Measurements from ENCODE around the gene BSDC1. TPM values are rescaled to one million over a fixed set of nuclear protein-coding genes. Genes with fewer than 3 reads are reported as not detected.
A peak's percentile ranks its signal among the peaks of the same experiment; 100 is the strongest.

The BSDC1 gene
- total RNA-seq, 1 donor from 2014 or later: 60.7 TPM

DNA sequence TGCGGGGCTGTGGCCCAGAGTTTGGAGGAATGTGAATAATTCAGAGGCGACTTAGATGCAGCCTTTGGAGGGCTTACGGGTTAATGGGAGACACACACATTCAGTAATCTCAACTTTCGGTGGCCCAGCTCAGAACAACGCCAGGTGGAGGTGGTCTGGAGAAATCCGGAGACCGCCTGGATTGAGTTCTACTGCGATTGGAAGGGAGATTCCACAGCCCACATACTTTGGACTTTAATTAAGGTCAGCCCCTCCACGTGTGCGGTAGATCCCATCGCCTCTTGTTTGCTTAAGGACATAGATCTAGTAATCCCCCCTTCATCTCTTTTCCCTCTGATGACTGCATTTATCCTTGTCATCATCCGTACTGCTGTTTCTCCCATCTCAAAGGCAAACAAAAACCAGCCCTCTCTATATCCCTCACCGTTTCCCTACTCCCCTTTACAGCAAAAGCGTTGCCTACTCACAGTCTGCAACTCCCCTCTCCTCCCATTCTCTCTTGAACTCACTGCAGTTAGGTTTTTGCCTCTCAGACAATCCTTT, 720 bp upstream of the BSDC1 start:
- no peak for DNase-seq

DNA sequence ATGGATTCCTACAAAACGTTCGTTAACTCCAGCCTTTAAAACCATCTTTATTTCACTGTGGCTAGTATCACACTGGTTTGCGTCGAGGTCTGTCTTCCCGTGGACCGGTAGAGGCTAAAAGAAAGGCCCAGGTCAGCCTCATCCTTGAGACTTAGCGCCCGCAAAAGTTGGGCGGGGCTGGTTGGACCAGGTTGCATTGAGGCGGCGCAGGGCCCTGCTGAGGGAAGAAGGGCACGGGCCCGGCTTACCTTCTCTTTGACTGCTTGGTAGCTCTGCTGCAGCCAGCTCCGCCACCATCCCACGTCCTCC, 455 bp downstream of the BSDC1 start:
- DNase-seq: no peak

DNA sequence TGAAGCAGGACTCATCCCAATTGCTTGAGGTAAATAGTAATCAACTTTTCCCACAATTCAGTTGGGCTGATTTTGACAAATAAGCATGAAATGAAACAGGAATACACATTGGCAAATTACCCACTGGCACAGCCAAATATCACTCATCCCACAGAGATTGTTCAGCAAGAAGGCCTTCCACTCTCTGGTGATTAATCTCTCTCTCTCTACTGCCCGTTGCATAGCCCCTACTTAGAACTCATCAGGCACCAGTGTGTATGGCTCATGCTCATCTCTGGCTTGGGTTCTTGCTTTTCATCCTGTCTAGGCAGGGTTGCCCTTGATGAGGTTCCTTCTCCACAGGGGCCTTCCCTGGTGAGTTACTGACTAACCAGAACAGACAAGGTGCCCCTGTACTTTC, 1.1 kb downstream of the BSDC1 start:
- DNase-seq: no peak

DNA sequence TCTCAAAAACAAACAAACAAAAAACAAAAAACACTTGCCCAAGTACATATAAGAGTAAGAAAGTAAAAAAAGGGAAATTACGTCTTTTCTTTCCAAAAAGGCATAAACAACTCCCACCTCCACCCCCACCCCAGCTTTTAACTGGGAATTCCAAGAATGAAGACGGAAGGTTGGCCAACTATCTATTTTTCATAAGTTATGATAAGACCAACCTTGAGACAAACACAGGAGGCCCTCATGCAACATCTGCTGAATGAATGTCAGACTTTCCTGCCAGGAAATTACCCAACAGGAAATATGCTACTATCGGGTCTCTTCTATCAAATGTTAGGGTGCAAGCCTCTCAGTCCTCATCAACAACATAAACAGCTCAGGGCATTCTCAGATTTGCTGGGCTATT, 1.9 kb downstream of the BSDC1 start:
- DNase-seq: no peak

DNA sequence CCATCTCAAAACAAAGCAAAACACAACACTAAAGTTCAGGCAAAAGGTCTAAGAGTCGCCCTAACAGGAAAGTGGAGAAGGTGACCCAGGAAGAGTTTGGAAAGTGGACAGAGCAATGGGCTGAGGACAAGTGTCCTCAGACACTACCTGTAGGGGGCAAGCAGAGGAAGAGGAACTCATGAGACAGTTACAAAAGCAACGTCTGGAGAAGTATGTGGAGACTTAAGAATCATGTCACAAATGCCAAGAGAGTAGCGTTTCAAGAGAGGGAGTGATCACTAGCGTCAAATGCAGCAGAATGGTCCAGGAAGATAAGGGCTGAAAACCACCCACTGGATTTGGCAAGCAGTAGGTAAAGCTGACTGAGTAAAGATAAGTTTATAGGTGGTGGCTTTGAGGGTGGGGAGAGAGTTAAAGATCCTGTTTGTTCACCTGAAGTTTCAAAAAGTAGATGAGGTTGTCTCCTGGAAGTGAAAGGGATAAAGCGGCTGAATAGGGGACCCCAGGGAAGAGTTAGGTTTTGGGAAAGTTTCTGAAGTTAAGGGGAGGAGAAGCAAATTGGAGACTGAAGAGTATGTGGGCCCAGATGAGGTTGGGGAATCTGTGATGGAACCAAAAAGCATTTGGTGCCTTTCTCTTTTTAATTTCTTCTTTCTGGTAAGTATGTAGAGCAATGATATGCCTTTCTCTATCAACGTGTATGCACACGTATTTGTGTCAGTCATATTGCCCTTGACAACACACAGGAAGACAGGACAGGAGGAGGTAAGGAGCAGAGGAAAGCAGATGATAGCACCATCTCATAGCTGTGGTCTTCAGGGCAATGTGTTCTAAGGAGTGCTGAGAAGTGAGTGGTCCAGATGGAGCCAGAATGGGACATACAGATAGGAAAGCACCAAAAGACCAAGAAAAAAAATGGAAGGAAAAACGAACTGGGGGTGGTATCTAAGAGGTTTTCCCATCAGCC, 3.1 kb downstream of the BSDC1 start:
- no peak for DNase-seq

DNA sequence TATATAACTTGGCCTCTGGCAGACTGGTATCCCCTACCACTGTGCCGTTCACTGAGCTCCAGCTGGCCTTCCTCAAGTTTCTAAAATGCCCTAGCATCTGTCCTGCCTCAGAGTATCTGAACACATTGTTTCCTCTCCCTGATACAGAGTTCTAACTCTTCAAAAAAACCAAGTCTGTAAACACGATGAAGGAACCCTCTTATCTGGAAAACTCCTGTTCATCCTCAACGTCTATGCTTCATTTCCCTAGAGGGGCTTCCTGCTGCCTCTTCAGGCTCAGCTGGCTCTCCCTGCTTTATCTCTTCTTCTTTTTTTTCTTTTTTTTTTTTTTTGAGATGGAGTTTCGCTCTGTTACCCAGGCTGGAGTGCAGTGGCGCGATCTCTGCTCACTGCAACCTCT, 5.6 kb downstream of the BSDC1 start:
- no peak for DNase-seq

DNA sequence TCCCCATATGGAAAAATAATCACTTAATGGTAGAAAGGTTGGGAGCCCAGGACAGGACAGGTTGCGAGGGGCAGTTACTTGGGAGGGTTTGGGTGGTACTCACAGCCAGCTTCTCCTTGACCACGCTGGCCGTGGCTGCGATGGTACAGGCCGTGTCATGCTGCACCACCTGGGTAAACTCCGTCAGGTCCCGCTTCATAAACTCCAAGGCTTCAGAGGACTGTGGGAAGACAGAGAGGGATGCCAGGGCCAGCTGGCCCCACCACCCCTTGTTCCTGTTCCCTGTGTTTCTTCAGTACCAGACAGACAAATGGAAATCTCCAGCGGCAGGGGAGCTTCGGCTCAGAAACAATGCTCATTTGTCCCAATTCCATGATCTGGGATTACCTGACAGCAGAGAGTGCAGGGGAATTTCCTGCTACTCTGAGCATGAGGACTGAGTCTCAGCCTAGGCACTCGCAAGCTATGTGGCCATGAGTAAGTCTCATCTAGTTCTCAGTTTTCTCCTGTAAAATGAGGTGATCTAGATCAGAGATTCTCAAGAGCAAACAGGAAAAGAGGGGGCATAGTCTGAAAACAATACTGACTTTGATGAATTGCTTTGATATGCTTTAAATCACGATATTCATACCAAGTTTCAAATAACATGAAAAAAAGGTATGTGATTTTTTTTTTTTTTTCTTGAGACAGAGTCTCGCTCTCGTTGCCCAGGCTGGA, 7.4 kb downstream of the BSDC1 start:
- DNase-seq: no peak

DNA sequence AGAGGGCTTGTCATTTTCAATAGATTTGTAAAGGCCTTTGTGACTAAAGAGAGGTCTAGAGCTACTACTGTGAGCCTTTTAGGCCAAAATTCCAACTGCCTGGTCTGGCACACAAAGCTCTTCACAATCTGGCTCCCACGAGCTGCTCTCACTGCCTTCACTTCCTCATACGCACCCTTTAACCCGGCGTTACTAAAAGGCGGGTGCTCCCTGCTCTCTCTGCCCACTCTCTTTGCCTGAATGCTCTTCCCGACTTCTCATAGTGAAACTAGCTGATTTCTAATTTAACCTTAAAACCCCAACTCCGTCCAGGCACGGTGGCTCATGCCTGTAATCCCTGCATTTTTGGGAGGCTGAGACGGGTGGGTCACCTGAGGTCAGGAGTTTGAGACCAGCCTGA, 14.2 kb downstream of the BSDC1 start:
- DNase-seq: no peak

DNA sequence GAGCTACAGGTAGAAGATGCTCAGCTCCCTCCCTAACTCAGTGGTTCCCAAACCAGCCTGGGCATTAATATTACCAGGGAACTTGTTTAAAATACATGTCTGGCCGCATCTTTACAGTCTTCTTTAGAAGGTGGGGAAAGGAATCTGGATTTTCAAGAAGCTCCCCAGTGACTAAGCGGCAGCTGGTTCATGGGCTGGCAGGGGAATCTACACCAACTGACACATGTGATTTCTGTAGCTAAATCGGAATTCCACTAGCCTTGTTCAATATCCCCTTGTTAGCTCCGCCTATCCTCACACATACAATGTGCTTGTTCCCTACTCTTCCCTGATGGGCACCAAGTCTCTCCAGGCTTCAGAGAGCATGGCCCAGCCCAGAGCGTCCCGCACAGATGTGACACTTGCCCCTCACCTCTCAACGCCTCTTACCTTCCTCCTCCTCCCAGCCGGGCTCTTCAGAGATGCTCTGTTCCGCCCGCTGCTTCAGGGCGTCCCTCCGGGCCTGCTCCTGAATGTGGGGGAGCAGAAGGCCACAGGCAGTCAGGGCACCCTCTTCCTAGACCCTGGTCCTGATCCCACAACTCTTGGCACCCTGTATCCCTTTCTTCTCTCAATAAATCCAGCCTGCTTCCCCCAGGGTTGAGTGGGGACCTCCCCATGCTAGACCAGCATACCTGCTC, 16.6 kb downstream of the BSDC1 start:
- DNase-seq: no peak

DNA sequence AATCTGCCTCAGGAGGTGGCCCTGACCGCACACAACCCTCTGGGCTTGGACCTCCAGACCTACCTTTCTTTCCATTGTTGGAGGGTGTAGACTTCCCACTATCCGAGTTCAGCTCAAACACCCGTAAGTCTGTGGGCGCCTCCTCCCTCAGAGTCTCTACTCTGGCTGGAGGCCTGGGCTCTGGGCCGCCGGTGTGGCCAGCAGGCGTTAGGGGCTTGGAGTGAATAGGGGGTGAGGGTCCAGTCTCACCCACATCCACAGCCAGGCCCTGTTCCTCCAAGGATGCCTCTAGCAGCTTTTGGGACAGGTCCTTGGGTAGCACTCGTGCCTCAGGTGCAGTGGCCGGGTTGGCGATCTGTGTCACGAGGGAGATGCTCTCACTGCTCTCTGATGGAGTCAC, 18.0 kb downstream of the BSDC1 start:
- DNase-seq: no peak

DNA sequence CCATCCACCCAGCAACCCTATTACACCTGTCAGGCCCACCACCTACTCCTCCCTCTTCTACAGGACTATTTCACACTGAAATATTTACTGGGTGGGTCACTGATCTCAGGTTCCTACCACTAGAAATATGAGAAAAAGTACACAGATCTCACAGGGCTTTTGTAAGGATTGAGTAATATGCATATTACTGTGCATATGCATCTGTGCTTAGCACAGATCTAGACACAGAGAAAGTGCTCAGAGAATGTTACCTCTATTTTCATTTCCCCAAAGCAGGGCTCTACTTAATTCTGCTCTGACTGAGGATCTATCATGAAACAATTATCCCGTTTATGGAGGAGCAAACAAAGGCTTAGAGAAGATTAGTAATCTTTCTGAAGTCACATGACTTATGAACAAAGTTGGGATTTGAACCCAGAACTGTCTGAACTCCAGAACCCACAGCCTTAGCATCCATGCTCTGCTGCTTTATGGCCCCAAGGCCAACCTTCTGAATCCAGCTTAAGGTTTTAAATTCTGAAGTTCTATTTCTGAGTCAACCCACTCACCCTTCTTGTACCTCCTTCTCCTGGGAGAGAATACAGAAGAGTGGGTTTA, 20.1 kb downstream of the BSDC1 start:
- DNase-seq: no peak

DNA sequence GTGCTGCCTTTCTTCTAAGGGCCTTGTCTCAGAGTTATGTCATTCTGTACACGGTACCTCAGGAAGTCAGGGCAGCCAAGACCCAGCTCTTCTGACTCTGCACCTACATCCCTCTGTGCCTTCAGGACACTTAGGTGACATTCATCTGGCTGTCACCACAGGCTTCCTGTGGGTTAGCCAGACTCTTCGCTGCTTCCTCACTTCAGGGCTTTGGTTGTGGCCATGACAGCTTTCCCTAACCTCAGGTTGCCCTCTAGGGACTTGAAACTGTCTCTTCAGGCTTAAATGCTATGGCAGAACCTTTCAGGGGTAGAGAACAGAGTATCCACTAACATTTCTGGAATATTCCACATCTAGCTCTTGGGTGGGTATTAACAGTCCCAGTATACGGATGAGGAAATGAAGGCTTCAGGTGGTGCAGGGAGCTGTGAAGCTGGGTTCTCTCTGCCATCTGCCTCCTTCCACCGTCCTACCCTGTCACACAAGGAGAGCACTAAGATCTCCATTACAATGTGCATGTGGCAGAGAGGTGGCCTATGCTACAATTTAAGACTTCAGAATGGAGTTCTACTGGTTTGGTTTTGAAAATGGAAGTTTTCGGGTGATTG, 22.0 kb downstream of the BSDC1 start:
- no peak for DNase-seq

DNA sequence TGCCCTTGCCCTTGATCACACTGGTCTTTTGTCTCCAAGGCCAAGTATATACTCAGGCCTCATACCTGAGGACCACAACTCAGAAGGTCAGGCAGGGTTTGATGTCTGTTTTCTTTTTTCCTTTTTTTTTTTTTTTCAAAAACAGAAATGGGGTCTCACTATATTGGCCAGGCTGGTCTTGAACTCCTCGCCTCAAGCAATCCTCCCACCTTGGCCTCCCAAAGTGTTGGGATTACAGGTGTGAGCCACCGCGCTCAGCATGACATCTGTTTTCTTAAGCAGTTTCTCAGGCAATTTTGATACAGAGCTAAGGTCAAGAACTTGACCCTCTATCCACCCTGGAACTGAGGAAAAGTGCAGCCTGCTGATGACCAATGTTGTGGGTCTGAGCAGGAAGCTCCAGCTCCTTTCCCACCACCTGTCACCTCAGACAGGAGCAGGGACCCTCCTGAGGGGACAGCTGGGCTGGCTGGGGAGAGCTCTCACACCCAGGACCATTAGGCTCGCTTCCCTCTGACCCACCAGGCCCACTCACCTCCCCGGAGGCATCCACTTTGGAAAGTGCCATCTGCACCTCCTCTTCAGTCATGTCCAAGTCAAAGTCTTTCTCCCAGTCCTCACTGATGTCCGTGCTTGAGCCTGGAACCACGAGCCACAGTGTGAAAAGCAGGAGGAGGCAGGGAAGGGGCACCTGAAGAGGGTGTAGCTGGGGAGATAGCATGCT, 26.2 kb downstream of the BSDC1 start:
- no peak for DNase-seq

DNA sequence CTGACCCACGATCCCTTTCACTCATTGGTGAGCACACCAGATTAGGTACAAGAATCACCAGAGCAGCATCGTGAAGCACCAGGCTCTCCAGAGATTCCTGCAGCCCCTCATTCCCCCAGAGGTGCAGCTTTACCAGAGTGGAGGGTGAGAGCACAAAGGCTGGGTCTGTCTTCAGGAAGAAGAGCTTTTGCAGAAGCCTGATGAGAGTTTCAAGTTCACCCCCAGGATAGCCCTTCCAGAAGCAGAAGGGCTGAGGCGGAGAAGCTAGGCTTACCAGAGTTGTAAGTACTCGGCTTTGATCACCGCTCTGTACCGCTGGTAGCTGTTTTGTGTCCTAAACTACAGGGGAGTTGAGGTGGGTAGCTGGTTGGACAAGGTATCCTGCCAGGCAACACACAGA, 28.8 kb downstream of the BSDC1 start:
- no peak for DNase-seq

DNA sequence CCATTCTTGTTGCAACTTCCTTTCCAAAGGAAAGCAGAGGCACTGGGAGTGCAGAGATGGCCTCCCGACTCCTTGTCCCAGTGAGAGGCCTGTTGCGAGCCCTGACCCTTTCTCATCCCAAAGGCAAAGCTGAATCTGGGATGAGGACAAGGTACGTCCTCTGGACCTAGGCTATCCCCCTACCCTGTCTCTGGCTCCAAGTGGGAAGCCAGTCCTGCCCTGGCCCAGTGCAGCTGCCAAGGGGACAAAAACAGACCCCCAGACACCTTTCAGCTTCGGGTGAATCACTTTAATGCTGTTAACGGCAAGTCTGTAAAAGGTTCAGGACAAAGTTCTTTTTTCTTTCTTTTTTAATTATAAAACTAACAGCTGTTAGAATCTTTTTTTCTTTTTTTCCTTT, 29.4 kb downstream of the BSDC1 start:
- no peak for DNase-seq

DNA sequence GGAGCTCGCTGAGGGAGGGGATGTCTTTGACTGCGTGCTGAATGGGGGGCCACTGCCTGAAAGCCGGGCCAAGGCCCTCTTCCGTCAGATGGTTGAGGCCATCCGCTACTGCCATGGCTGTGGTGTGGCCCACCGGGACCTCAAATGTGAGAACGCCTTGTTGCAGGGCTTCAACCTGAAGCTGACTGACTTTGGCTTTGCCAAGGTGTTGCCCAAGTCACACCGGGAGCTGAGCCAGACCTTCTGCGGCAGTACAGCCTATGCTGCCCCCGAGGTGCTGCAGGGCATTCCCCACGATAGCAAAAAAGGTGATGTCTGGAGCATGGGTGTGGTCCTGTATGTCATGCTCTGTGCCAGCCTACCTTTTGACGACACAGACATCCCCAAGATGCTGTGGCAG, 30.5 kb downstream of the BSDC1 start:
- no peak for DNase-seq

DNA sequence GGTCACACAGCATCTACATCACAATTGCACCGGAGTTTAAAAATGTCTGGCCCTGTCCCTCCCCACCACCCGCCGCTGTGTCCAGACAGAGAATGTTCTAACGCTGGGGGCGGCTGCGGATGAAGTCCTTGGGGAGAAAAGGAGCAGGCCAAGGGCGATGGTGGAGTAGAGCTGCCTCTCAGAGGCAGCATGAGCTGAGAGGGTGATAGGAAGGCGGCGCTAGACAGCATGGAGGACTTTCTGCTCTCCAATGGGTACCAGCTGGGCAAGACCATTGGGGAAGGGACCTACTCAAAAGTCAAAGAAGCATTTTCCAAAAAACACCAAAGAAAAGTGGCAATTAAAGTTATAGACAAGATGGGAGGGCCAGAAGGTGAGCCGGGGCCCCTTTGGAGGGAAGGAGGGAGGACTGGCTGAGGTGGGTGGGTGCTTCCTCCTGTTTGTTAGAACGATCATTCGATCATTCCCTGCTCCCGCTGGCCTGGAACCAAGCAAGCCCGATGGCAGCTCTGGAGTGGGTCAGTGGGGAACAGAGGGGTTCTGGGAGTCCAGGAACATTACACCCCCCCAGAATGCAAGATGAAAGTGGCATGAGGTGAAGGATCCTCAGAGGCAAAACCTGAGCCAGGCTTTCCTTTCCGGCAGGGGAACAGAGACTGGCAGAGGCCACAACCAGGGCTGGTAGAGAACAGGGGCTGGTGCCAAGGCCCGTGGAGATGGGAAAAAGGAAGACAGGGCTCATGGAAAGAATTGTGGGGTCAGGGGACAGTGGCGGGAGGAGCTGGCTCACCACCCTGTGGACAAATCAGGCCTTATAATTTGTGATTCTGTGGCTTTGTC, 31.5 kb downstream of the BSDC1 start, which contains the start of the genes FAM229A and TSSK3:
FAM229A (minus strand) TSS at position 12 of the 840 bp plus-strand sequence. CDS start 394 bp downstream, outside the sequence.
TSSK3 (plus strand) TSS at position 66 of the 840 bp plus-strand sequence; CDS start at position 229, 163 bp downstream.
- no peak for DNase-seq

DNA sequence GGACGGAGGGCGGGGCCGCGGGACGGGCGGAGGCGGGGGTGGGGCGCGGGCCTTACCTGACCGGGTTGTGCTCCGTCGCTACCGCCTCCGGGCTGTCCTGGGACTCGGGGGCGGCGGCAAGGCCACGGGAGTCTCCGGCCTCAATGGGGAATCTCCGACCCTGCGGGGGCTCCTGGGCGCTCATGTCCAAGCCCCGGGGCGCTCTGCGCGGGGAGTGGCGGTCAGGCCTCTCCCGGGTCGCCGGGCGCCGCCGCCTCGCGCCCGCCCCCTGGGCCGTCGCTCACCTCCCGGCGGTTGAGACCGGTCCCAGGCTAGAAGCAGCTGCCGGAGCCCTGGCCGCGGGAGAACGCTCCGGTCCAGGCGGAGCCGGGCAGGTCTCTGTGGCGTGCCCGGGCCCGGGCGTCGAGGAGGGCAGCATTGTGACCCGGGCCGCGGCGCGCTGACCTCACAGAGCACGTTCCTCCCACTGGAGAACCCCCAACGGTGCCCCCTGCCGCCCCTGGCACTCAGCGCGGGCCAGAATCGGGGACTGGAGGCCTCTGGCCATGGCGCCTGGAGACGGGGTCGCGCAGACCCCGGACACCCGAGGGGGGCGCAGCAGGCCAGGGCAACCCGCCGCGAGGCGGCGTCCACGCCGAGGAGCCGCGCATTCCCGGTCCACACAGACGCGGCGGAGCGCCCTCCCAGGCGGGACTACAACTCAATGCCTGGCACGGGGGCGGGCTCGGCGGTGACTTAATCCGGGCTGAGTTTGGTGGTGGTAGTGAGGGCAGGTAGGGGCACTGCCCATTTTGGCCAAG, 32.4 kb downstream of the BSDC1 start:
- DNase-seq: peak; percentile 47

DNA sequence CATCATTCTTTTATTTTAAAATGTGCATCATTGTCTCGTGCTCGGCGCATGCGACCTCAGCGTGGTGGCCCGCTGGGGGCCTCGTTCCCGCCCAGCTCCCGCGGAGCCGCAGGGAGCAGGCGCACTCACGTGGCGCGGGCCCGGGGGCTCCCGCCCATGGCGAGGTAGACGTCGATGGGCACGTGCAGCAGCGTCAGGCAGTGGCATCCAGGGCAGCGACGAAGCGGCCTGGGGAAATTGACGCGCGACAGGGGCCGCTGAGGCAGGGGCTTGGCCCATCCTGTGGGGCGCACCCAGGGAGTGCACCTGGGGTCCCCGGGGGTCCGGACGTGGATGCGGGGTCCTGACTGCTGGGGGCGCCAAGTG, 33.0 kb downstream of the BSDC1 start:
- no peak for DNase-seq
